CD4-positive, alpha-beta T cell treated with Interleukin-2 at 100 ng/mL for 4 hours (primary cell): Measurements from ENCODE around the gene ACADSB.
A peak's percentile ranks its signal among the peaks of the same experiment; 100 is the strongest.

Source experiments
- DNase-seq: peaks from one replicate; pipeline ENCODE4 v3.0.0-alpha.2; 2020; ENCODE audit warnings: low spot score

Gene ACADSB

DNA sequence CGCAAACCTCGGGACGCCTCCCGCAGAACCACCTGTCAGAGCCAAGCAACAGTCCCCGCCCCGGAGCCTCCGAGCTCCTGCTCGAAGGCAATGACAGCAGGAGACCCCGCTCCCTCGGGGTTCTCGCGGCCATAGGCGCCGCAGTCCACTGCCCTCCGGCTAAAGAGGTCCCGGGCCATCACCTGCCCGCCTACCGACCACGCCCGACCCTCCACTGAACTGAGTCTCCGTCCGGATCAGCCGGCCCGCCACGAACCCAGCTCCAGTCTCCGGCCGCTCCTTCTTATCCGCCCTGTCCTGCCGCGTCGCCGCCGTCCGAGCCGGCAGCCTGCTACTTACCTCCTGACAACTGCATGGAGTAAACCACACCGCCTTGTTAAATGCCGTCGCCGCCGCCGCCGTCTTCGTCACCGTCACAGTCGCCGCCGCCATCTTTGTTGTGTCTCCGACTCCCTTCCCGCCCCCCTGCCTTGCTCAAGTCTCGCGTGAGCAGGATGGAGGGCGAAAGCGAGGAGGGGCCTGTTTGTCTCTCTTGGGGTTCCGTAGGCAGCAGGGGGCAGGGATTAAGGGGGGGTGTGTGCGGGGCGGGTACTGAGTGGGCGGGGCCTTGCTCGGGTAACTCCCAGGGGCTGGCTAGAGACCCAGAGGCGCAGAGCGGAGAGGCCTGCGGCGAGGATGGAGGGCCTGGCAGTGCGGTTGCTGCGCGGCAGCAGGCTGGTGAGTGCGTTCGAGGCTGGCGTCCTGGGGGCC lies at the start of gene ACADSB, which contains the start of gene IKZF5:
Gene ACADSB, plus strand, starts transcription at position 652 of the 750 bp plus-strand sequence. Its CDS starts 24 bp downstream, at position 676.
Gene IKZF5, minus strand, starts transcription at position 441 of the 750 bp plus-strand sequence. CDS start 10,170 bp downstream, outside the sequence.
- peak; percentile 98 for DNase-seq

DNA sequence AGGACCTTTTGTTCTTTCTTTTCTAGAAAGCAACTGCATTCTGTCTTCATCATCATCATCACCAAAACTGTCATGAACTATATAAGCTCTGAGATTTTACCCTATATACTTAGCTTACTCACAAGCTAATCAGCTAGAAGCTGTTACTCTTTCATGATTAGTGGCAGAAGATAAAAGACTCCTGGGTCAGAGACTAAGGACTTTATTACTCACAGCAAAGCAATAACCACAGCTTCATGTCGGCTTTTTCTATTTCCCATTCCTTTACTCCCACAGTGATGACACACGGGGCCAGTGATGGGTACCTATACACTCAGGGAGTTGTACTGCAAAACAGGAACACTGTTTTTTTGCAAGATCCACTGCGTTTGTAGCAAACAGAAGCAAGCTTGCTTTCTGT lies 46.4 kb upstream of the ACADSB start:
- DNase-seq = no peak

DNA sequence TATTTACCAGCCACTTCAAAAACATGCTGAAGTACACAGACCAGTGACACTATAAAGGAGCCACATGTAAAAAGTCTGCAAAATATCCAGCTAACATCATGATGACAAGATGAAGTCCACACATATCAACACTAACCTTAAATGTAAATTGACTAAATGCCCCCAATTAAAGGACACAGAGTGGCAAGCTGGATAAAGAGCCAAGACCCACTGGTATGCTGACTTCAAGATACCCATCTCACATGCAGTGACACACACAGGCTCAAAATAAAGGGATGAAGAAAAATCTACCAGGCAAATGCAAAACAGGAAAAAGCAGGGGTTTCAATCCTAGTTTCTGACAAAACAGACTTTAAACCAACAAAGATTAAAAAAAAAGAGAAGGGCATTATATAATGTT lies 41.9 kb upstream of the ACADSB start:
- DNase-seq = no peak

DNA sequence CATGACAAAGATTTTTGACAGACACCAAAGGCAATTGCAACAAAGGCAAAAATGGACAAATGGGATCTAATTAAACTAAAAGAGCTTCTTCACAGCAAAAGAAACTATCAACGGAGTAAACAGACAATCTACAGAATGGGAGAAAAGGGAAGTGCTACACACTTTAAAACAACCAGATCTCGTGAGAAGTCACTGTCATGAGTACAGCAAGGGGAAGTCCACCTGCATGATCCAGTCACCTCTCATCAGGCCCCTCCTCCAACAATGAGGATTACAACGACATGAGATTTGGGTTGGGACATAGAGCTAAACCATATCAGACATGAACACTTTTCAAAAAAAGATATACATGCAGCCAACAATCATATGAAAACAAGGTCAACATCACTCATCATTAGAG lies 40.1 kb upstream of the ACADSB start:
- no peak for DNase-seq

DNA sequence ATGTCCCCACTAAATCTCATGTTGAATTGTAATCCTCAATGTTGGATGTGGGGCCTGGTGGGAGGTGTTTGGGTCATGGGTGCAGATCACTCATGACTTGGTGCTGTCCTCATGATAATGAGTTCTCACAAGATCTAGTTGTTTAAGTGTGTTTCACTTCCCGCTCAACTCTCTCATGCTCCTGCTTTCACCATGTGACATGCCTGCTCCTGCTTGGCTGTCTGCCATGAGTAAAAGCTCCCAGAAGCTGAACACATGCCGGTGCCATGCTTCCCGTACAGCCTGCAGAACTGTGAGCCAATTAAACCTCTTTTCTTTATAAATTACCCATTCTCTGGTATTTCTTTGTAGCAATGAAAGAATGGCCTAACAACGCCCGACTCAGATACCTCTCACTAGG lies 34.8 kb upstream of the ACADSB start:
- no peak for DNase-seq

DNA sequence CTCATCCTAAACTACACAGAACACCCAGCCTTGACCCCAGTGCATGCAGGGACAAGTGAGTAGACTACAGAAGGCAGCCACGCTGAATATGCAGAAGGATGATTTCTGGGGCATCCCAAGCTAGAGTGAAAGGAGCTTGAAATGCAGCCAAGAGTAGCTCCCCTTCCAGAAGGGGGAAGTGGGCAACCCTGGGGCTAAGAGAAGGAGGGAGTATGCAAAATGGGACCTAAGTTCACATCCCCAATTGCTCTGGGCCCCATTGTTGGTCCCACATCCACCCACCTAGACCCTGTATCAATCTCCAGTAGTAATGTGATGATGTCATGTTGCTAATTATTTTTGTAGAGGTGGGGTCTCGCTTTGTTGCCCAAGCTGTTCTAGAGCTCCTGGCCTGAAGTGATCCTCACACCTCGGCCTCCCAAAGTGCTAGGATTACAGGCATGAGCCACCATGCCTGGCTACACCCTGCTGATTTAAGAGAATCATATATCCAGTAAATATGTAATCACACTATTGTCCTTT lies 34.2 kb upstream of the ACADSB start:
- no peak for DNase-seq

DNA sequence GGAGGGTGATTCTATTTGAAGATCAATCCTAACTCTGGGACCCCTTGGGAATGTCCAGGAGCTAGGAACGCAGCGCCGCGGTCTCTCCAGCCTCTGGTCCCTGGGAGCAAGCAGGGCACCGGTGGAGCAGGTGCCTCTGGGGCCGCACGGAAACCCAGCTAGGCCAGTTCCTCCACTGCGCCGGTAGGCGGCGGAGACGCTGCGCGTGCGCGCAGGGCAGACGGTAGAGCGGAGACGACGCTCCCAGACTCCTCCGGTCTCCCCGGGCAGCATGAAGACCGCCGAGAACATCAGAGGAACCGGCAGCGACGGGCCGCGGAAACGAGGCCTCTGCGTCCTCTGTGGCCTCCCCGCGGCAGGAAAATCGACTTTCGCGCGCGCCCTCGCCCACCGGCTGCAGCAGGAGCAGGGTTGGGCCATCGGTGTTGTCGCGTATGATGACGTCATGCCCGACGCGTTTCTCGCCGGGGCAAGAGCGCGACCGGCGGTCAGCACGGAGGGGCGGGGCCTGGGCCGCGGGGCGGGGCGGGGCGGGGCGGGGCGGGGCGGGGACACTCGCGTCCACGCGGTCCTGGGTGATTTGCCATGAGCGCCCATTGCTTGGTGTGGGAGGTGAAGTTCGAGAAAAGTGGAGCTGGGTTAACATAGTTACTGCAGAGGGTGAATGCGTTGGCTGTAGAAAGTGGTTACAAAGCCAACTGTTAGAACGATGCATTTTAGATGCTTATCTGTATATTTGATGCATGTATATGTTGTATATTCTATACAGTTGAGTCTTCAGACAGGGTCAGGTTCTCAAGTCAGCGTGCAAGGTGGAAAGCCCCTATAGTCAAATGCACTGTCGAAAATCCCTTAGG lies 28.4 kb upstream of the ACADSB start, which contains the start of gene PSTK:
Gene PSTK, plus strand, starts transcription at position 193 of the 857 bp plus-strand sequence. Its CDS starts 79 bp downstream, at position 272.
- DNase-seq = peak; percentile 88

DNA sequence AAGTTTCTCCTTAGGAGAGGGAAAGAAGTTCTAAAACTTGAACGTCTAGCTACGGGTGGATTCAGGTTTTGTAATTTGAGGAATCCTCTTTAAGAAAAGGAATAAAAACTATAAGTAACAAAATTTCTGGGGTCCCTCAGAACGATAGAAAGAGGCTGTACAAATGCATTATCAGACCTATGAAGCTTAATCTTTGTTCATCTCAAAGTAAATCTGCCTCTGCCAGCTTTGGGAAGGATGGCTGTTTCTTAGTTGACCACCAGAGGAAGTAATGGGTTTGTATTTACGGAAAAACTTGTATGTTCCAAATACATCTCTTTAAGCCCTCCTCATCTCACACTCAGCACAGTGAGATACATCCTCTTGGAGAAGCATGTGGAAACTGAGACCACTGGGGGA lies 27.7 kb upstream of the ACADSB start:
- no peak for DNase-seq

DNA sequence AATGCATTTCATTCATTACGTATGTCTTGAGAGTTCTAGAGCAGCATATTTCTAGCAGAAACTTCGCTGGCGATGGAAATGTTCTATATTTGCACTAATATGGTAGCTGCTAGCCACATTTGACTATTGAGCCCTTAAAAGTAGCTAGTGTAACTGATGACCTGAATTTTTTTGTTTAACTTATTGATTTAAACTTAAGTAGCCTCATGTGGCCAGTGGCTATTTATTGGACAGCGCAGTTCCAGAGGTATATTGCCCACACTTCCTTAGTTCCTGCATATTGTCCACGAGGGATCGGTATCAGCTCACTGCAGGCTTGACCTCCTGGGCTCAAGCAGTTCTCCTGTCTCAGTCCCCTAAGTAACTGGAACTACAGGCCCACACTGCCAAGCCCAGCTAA lies 24.9 kb upstream of the ACADSB start:
- DNase-seq = no peak

DNA sequence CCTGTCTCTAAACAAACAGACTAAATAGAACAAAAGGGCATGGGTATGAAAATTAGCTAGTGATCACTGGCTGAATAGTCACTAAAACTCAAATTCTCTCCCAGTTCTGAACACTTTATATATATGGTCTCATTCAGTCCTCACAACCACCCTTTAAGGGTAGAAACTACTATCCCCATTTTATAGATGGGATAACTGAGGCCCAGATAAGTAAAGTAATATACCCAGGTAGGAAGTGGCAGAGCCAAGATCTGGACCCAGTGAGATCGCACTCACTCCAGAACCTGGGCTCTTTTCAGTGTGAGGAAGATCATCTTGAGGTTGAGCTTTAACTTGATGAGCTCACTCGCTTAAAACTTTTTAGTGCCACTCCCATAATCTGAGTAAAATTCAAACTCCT lies 24.1 kb upstream of the ACADSB start:
- no peak for DNase-seq

DNA sequence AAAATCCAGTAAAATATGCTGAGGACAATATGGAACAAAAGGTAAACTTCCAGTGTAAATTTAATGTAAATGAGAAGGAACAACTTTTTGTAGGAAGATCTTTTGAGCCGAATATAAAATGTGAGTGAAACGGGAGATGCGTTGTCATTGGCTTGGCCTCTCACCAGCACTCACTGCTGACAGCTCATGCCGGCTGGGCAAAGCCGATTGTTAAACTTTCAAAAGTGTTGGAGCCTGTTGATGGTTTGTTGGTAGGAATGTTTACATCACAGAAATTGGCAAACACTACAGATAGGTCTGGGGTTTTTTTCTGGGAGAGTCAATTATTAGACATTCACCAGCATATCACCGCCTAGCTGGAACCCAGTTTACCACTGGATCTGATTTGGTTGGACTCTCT lies 22.5 kb upstream of the ACADSB start:
- DNase-seq = no peak

DNA sequence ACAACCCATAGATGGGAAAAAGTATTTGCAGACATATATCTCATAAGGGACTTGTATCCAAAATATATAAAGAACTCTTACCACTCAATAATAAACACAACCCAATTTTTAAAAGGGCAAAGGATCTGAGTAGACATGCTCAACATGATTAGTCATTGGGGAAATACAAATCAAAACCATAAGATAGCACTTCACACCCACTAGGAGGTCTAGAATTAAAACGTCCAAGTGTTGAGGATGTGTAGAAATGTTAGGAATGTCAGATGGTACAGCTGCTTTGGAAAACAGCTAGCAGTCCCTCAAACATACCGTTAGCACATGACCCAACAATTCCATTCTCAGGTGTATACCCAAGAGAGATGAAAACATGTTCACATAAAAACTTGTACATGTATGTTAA lies 20.3 kb upstream of the ACADSB start:
- DNase-seq = no peak

DNA sequence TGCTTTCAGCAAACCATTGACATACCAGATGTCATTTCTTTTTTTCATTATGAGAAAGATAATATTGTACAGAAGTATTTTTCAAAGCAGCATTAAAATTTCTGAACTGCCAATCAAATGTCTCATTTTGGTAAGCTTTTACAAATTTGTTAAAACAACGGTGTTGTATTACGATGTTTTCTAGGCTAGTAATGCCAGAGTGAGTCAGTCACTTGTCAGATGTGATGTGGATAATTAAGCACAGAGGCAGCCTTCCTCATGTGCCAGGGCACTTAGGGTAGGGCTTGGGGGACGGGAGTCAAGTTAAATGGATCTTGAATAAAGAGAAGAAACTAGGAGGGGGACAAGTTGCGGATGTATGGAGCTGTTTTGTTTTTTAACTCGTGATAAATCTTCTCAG lies 18.5 kb upstream of the ACADSB start:
- no peak for DNase-seq

DNA sequence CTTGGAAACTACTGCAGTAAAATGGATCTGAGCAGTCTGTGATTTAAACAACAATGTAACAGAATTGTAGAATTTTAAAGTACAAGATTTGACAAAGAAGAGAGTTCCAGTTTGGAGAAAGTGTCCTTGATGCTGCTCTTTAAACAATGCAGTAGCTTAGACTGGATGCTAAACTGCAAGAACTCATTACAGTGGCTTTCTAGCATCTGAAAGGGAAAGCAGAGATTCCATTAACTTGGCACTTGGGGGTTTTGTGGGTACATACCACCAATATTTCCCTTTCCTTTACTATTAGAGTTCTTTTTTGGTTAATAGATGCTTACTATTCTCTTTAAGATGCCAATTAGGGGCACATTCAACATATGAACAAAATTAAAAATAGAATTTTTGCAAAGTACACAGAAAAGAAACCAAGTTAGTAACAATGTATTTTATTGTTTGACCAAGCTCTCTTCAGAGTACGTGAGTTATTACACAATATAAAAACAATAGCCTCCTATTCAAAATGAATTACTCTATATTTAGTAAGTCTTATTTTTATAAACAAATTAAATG lies 16.7 kb upstream of the ACADSB start:
- no peak for DNase-seq

DNA sequence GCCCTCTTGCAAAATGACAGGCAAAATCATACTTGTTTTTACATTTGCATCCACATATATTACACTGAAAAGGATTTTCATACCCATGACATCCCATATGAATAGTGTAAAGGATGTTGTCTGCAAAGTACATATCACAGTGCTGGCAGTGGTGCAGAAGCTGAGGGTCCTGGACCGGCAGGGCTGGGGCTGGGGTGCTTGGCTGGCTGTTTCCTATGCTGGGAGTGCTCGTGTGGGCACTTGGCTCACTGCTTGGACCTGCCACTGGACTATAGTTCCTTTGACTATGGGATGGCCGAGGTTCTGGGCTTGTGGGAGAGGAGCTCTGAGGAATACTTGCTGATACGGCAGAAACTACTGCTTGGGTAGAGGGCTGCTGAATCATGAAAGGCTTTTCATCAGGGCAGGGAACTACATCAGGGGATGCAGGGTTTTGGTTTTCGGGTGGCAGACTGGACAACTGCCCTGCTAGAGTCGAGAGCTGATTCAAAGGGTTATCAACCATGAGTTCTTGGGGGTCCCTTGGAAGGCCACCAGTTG lies 14.9 kb upstream of the ACADSB start:
- no peak for DNase-seq

DNA sequence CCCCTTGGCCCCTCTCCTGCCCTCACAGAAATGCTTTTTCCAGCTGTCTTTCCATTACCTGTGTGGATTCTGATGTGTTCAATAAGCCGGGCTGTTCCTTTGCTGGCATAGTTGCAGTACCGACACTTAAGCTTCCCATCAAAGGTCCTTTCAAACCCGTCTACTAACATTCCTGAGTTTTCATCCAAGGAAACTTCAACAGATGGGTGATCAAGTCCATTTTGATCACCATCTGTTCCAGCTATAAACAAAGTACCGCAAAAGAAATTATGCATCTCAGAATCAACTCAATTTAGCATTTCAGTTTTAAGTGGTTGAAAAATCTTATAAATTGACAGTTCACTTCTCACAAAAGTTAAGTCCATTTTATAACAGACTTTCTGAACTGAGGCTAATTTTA lies 12.9 kb upstream of the ACADSB start:
- DNase-seq = no peak

DNA sequence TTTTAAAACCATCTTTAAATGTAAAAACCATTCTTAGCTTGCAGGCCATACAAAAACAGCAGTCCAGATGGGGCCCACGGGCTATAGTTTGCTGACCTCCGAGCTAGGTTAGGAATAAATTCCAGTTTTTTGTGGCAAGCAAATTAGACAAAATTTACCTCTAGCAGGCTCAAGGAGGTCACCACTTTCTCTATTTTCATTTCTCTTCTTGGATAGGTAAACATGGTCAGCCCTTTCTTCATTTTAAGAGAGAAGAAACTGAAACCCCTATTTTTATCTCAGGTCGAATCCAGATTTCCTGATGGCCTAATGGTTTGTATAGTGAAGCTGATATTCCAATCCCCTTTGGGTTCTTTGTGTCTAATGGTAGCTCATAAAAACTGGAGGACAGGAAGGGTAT lies 10.9 kb upstream of the ACADSB start:
- DNase-seq = no peak

DNA sequence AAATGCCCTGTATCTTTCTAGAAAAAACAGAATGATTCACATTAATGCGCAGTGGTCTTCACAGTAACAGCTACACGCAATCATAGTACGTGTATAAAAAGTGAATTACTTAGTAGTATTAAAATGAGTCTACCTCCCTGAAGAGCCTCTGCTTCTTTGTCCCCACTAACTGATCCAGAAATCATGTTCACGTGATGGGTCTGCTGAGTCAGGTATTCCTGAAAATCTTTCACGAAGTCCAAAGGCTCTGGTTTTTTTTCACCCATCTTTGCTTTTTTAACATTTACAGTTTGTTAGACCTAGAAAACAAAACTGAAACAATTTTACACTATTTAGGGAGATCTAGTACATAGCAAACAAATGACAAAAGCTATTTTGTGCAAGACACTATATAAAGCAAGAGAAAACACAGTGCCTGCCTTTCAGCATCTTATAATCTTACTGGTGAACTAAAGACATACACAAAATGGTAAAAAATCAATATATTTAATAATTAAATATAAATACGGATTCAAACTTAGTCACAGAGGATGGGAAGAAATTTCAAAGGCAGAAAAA lies 10.4 kb upstream of the ACADSB start:
- DNase-seq = no peak

DNA sequence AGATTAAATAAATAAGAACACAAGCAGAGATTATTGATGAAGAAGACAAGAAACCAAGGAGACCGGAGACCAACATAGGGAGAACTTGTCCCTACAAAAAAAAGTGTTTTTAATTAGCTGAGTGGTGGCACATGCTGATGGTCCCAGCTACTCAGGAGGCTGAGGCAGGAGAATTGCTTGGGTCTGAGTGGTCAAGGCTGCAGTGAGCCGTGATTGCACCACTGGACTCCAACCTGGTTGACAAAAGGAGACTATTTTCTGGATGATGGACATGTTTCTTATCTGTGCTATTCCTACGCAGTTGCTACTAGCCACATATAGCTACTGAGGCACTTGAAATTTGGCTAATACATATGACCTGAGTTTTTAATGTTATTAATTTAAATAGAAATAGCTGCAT lies 9.9 kb upstream of the ACADSB start:
- no peak for DNase-seq

DNA sequence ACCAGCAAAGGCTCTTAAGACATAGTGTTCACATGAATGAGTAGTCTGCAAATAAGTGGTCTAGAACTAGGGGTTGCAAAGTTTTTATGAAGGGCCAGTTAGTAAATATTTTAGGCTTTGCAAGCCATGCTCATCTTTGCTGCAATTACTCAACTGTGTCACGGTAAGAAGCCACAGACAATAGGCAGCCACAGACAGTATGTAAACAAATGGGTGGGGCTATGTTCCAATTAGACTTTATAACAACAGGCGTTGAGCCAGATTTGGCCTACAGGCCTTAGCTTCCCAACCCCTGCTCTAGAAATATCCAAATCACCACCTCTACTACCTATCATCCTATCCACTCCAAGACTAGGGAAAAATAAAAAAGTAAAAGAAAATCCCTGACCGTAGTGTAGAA lies 9.5 kb upstream of the ACADSB start:
- no peak for DNase-seq

DNA sequence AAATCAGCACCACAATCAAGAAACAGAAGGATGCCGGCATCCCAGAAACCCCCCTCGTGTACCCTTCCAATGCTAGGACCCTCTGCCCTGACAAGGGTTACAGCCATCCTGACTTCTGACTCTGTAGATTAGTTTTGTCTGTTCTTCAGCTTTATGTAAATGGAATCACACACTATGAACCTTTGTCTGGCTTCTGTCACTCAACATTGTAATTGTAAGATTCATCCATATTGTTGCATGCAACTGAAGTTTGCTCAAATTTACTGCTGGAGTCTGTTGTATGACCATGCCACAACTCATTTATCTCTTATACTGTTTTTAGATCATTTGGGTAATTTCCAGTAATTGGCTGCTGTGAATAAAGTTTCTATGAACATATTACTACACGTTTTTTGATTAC lies 8.7 kb upstream of the ACADSB start:
- no peak for DNase-seq

DNA sequence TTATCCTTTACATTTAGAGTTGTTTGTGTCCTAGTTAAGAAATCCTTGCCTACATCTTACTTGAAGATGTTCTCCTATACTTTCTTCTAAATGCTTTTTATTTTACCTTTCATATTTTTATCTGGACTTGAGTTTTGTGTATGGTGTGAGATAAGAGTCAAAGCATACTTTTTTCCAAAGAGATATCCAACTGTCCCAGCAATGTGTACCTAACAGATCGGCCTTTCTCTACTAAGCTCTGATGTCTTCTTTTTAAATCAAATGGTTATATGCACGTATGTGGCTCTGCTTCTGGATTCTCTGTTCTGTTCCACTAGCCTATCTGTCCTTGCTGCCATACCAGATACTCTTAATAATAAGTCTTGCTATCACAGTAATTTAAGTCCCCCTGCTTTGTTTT lies 7.4 kb upstream of the ACADSB start:
- no peak for DNase-seq
